Neural cell (in vitro differentiated cells): ENCODE data around the gene GSDME. TPM values are rescaled to one million over a fixed set of nuclear protein-coding genes. Genes with fewer than 3 reads are reported as not detected.

ENCODE experiments used
- H2AFZ ChIP-seq: fragments of 200-600, 300-800 bp; sonication (generic), shearing (Covaris generic); 2 replicates; pipeline ENCODE4 v1.6.0; 2014; ENCODE audit warnings: low read depth, mild to moderate bottlenecking, antibody characterized with exemption, low read length, moderate library complexity
- H3F3A ChIP-seq: fragments of 200-600 bp; shearing (Covaris generic); 2 replicates; pipeline ENCODE4 v1.6.1; 2016; ENCODE audit warnings: mild to moderate bottlenecking, moderate library complexity, mixed read lengths, antibody characterized with exemption, low read length; ENCODE audit not compliant: insufficient read depth, poor library complexity, severe bottlenecking
- H3K27ac ChIP-seq: fragments of 200-600, 300-800 bp; sonication (generic), shearing (Covaris generic); 2 replicates; pipeline ENCODE4 v1.5.1; 2014; ENCODE audit warnings: mild to moderate bottlenecking, low read length, moderate library complexity
- H3K27me3 ChIP-seq: fragments of 300-800, 200-600 bp; sonication (generic), shearing (Covaris generic); 2 replicates; pipeline ENCODE4 v1.6.0; 2014; ENCODE audit warnings: mild to moderate bottlenecking, low read depth, low read length, moderate library complexity; ENCODE audit not compliant: insufficient read depth
- H3K36me3 ChIP-seq: fragments of 300-800, 200-600 bp; sonication (generic), shearing (Covaris generic); 2 replicates; pipeline ENCODE4 v1.5.1; 2014; ENCODE audit warnings: mild to moderate bottlenecking, antibody characterized with exemption, low read length, moderate library complexity; ENCODE audit not compliant: insufficient read depth
- H3K4me2 ChIP-seq: fragments of 300-800, 200-600 bp; sonication (generic), shearing (Covaris generic); 2 replicates; pipeline ENCODE4 v1.6.0; 2014; ENCODE audit warnings: mild to moderate bottlenecking, low read length
- H3K4me3 ChIP-seq: fragments of 300-800, 200-600 bp; sonication (generic), shearing (Covaris generic); 2 replicates; pipeline ENCODE4 v1.5.1; 2014; ENCODE audit warnings: mild to moderate bottlenecking, low read length, moderate library complexity
- H3K79me2 ChIP-seq: fragments of 200-600 bp; shearing (Covaris generic); replicated peaks from 2 replicates; pipeline ENCODE4 v1.6.0; 2014; ENCODE audit warnings: mild to moderate bottlenecking, low read length, moderate library complexity; ENCODE audit not compliant: insufficient read depth
- H3K9ac ChIP-seq: fragments of 300-800, 200-600 bp; sonication (generic), shearing (Covaris generic); 2 replicates; pipeline ENCODE4 v1.6.1; 2016; ENCODE audit warnings: mild to moderate bottlenecking, low read length, mixed read lengths
- H3K9me2 ChIP-seq: fragments of 200-600 bp; shearing (Covaris generic); 2 replicates; pipeline ENCODE4 v1.6.1; 2016; ENCODE audit warnings: mild to moderate bottlenecking, low read length, mixed read lengths; ENCODE audit not compliant: insufficient read depth
- H3K9me3 ChIP-seq: fragments of 200-600, 300-800 bp; sonication (generic), shearing (Covaris generic); 2 replicates; pipeline ENCODE4 v1.6.1; 2016; ENCODE audit warnings: mild to moderate bottlenecking, mixed run types, low read length, moderate library complexity, mixed read lengths
- H4K20me1 ChIP-seq: fragments of 200-600 bp; shearing (Covaris generic); 2 replicates; pipeline ENCODE4 v1.6.1; 2016; ENCODE audit warnings: mild to moderate bottlenecking, mixed run types; ENCODE audit not compliant: insufficient read depth
- CTCF ChIP-seq: fragments of 450-650 bp; IDR thresholded peaks from 2 replicates; pipeline ENCODE4 v1.5.1; 2014; ENCODE audit warnings: antibody characterized with exemption, mild to moderate bottlenecking, moderate library complexity; ENCODE audit not compliant: poor library complexity, severe bottlenecking
- EP300 ChIP-seq: fragments of 450-650 bp; conservative IDR thresholded peaks from 2 replicates; pipeline ENCODE4 v1.6.1; 2014; ENCODE audit warnings: antibody characterized with exemption, mild to moderate bottlenecking, moderate library complexity; ENCODE audit not compliant: poor library complexity, severe bottlenecking
- EZH2 ChIP-seq: fragments of 200-600, 300-800 bp; shearing (Covaris generic), sonication (generic); IDR thresholded peaks from 2 replicates; pipeline ENCODE4 v1.6.1; 2014; ENCODE audit warnings: antibody characterized with exemption, low read length, borderline replicate concordance, mild to moderate bottlenecking; ENCODE audit not compliant: insufficient read depth, poor library complexity, severe bottlenecking
- POLR2AphosphoS5 ChIP-seq: IDR thresholded peaks from 2 replicates; pipeline ENCODE4 v1.6.1; 2012
- RAD21 ChIP-seq: fragments of 450-650 bp; conservative IDR thresholded peaks from 2 replicates; pipeline ENCODE4 v1.6.1; 2014; ENCODE audit warnings: antibody characterized with exemption, mild to moderate bottlenecking, moderate library complexity
- SMC3 ChIP-seq: fragments of 450-650 bp; conservative IDR thresholded peaks from 2 replicates; pipeline ENCODE4 v1.6.1; 2014; ENCODE audit warnings: antibody characterized with exemption, mild to moderate bottlenecking, moderate library complexity; ENCODE audit not compliant: poor library complexity
- polyA plus RNA-seq: library from polyadenylated mRNA; depleted of rRNA; stranded (reverse); fragments of >200 nt; gene quantifications from 2 replicates; pipeline ENCODE4 v1.2.3, GENCODE V29; 2014
- TF ChIP-seq, protein P1 (sequence below): IDR thresholded peaks from 2 replicates; pipeline ENCODE4 v1.6.1; 2012; ENCODE audit warnings: borderline replicate concordance

Gene GSDME
- polyA plus RNA-seq, 1 donor from 2014 or later, result 42.9 TPM

- Histone ChIP-seq H3K36me3 (no peaks in the 10 kb centered on the region), H3K9me3 (no peaks in the 10 kb centered on the region), H3F3A (no peaks in the 10 kb centered on the region), H3K9ac (peak overlapping the region; percentile 3), H3K27me3 (no peaks in the 10 kb centered on the region), H3K79me2 (no peaks in the 10 kb centered on the region), H3K9me2 (no peaks in the 10 kb centered on the region), H3K27ac (peak overlapping the region; percentile 73), H3K4me3 (no peak overlapping the region), H4K20me1 (no peaks in the 10 kb centered on the region), H2AFZ (no peak overlapping the region), H3K4me2 (no peak overlapping the region)
- no peak for TF ChIP-seq RAD21
- TF ChIP-seq, protein P1, sequence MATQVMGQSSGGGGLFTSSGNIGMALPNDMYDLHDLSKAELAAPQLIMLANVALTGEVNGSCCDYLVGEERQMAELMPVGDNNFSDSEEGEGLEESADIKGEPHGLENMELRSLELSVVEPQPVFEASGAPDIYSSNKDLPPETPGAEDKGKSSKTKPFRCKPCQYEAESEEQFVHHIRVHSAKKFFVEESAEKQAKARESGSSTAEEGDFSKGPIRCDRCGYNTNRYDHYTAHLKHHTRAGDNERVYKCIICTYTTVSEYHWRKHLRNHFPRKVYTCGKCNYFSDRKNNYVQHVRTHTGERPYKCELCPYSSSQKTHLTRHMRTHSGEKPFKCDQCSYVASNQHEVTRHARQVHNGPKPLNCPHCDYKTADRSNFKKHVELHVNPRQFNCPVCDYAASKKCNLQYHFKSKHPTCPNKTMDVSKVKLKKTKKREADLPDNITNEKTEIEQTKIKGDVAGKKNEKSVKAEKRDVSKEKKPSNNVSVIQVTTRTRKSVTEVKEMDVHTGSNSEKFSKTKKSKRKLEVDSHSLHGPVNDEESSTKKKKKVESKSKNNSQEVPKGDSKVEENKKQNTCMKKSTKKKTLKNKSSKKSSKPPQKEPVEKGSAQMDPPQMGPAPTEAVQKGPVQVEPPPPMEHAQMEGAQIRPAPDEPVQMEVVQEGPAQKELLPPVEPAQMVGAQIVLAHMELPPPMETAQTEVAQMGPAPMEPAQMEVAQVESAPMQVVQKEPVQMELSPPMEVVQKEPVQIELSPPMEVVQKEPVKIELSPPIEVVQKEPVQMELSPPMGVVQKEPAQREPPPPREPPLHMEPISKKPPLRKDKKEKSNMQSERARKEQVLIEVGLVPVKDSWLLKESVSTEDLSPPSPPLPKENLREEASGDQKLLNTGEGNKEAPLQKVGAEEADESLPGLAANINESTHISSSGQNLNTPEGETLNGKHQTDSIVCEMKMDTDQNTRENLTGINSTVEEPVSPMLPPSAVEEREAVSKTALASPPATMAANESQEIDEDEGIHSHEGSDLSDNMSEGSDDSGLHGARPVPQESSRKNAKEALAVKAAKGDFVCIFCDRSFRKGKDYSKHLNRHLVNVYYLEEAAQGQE, result peak; percentile 78
- no peak for TF ChIP-seq EZH2
- peak; percentile 57 for TF ChIP-seq EP300
- TF ChIP-seq POLR2AphosphoS5, result no peak
Observed at GRCh38 chr7:24802300-24802699, 45.0 kb upstream of the GSDME start.

- no peaks in the 10 kb centered on the region for H3K79me2 ChIP-seq
- peak overlapping the region; percentile 73 for H3K27ac ChIP-seq
- no peak overlapping the region for H3K4me2 ChIP-seq
- H3K27me3 ChIP-seq, result no peaks in the 10 kb centered on the region
- no peaks in the 10 kb centered on the region for H3K9me2 ChIP-seq
- H2AFZ ChIP-seq, result no peak overlapping the region
- H3K9me3 ChIP-seq, result no peaks in the 10 kb centered on the region
- no peaks in the 10 kb centered on the region for H3K36me3 ChIP-seq
- H3K4me3 ChIP-seq, result no peak overlapping the region
- H3K9ac ChIP-seq, result peak overlapping the region; percentile 3
- H3F3A ChIP-seq, result no peaks in the 10 kb centered on the region
- H4K20me1 ChIP-seq, result no peaks in the 10 kb centered on the region
- no peak for TF ChIP-seq SMC3
Observed at GRCh38 chr7:24801883-24802282, 44.6 kb upstream of the GSDME start.

- Histone ChIP-seq H3K9me2 (no peaks in the 10 kb centered on the region), H2AFZ (no peak overlapping the region), H3F3A (no peaks in the 10 kb centered on the region), H3K4me2 (no peak overlapping the region), H4K20me1 (no peaks in the 10 kb centered on the region), H3K36me3 (no peaks in the 10 kb centered on the region), H3K27me3 (no peaks in the 10 kb centered on the region), H3K9ac (no peak overlapping the region), H3K79me2 (no peaks in the 10 kb centered on the region), H3K9me3 (no peaks in the 10 kb centered on the region), H3K27ac (no peak overlapping the region), H3K4me3 (no peak overlapping the region)
- TF ChIP-seq SMC3 (no peak), POLR2AphosphoS5 (no peak), CTCF (no peak)
Observed at GRCh38 chr7:24800667-24801066, 43.4 kb upstream of the GSDME start.
